Neural cell (in vitro differentiated cells): ENCODE measurements around the gene MTHFD1L. TPM values are rescaled to one million over a fixed set of nuclear protein-coding genes. Genes with fewer than 3 reads are reported as not detected.

ENCODE experiments used
- H2AFZ ChIP-seq: fragments of 200-600, 300-800 bp; sonication (generic), shearing (Covaris generic); 2 replicates; pipeline ENCODE4 v1.6.0; 2014; ENCODE audit warnings: low read depth, mild to moderate bottlenecking, antibody characterized with exemption, low read length, moderate library complexity
- H3F3A ChIP-seq: fragments of 200-600 bp; shearing (Covaris generic); 2 replicates; pipeline ENCODE4 v1.6.1; 2016; ENCODE audit warnings: mild to moderate bottlenecking, moderate library complexity, mixed read lengths, antibody characterized with exemption, low read length; ENCODE audit not compliant: insufficient read depth, poor library complexity, severe bottlenecking
- H3K27ac ChIP-seq: fragments of 200-600, 300-800 bp; sonication (generic), shearing (Covaris generic); 2 replicates; pipeline ENCODE4 v1.5.1; 2014; ENCODE audit warnings: mild to moderate bottlenecking, low read length, moderate library complexity
- H3K27me3 ChIP-seq: fragments of 300-800, 200-600 bp; sonication (generic), shearing (Covaris generic); 2 replicates; pipeline ENCODE4 v1.6.0; 2014; ENCODE audit warnings: mild to moderate bottlenecking, low read depth, low read length, moderate library complexity; ENCODE audit not compliant: insufficient read depth
- H3K36me3 ChIP-seq: fragments of 300-800, 200-600 bp; sonication (generic), shearing (Covaris generic); 2 replicates; pipeline ENCODE4 v1.5.1; 2014; ENCODE audit warnings: mild to moderate bottlenecking, antibody characterized with exemption, low read length, moderate library complexity; ENCODE audit not compliant: insufficient read depth
- H3K4me2 ChIP-seq: fragments of 300-800, 200-600 bp; sonication (generic), shearing (Covaris generic); 2 replicates; pipeline ENCODE4 v1.6.0; 2014; ENCODE audit warnings: mild to moderate bottlenecking, low read length
- H3K4me3 ChIP-seq: fragments of 300-800, 200-600 bp; sonication (generic), shearing (Covaris generic); 2 replicates; pipeline ENCODE4 v1.5.1; 2014; ENCODE audit warnings: mild to moderate bottlenecking, low read length, moderate library complexity
- H3K79me2 ChIP-seq: fragments of 200-600 bp; shearing (Covaris generic); replicated peaks from 2 replicates; pipeline ENCODE4 v1.6.0; 2014; ENCODE audit warnings: mild to moderate bottlenecking, low read length, moderate library complexity; ENCODE audit not compliant: insufficient read depth
- H3K9ac ChIP-seq: fragments of 300-800, 200-600 bp; sonication (generic), shearing (Covaris generic); 2 replicates; pipeline ENCODE4 v1.6.1; 2016; ENCODE audit warnings: mild to moderate bottlenecking, low read length, mixed read lengths
- H3K9me2 ChIP-seq: fragments of 200-600 bp; shearing (Covaris generic); 2 replicates; pipeline ENCODE4 v1.6.1; 2016; ENCODE audit warnings: mild to moderate bottlenecking, low read length, mixed read lengths; ENCODE audit not compliant: insufficient read depth
- H3K9me3 ChIP-seq: fragments of 200-600, 300-800 bp; sonication (generic), shearing (Covaris generic); 2 replicates; pipeline ENCODE4 v1.6.1; 2016; ENCODE audit warnings: mild to moderate bottlenecking, mixed run types, low read length, moderate library complexity, mixed read lengths
- H4K20me1 ChIP-seq: fragments of 200-600 bp; shearing (Covaris generic); 2 replicates; pipeline ENCODE4 v1.6.1; 2016; ENCODE audit warnings: mild to moderate bottlenecking, mixed run types; ENCODE audit not compliant: insufficient read depth
- CTCF ChIP-seq: fragments of 450-650 bp; IDR thresholded peaks from 2 replicates; pipeline ENCODE4 v1.5.1; 2014; ENCODE audit warnings: antibody characterized with exemption, mild to moderate bottlenecking, moderate library complexity; ENCODE audit not compliant: poor library complexity, severe bottlenecking
- EP300 ChIP-seq: fragments of 450-650 bp; conservative IDR thresholded peaks from 2 replicates; pipeline ENCODE4 v1.6.1; 2014; ENCODE audit warnings: antibody characterized with exemption, mild to moderate bottlenecking, moderate library complexity; ENCODE audit not compliant: poor library complexity, severe bottlenecking
- EZH2 ChIP-seq: fragments of 200-600, 300-800 bp; shearing (Covaris generic), sonication (generic); IDR thresholded peaks from 2 replicates; pipeline ENCODE4 v1.6.1; 2014; ENCODE audit warnings: antibody characterized with exemption, low read length, borderline replicate concordance, mild to moderate bottlenecking; ENCODE audit not compliant: insufficient read depth, poor library complexity, severe bottlenecking
- MXI1 ChIP-seq: fragments of 450-650 bp; conservative IDR thresholded peaks from 2 replicates; pipeline ENCODE4 v1.6.1; 2014; ENCODE audit warnings: antibody characterized with exemption, mild to moderate bottlenecking; ENCODE audit not compliant: poor library complexity, severe bottlenecking
- POLR2AphosphoS5 ChIP-seq: IDR thresholded peaks from 2 replicates; pipeline ENCODE4 v1.6.1; 2012
- RAD21 ChIP-seq: fragments of 450-650 bp; conservative IDR thresholded peaks from 2 replicates; pipeline ENCODE4 v1.6.1; 2014; ENCODE audit warnings: antibody characterized with exemption, mild to moderate bottlenecking, moderate library complexity
- SMC3 ChIP-seq: fragments of 450-650 bp; conservative IDR thresholded peaks from 2 replicates; pipeline ENCODE4 v1.6.1; 2014; ENCODE audit warnings: antibody characterized with exemption, mild to moderate bottlenecking, moderate library complexity; ENCODE audit not compliant: poor library complexity
- TAF1 ChIP-seq: IDR thresholded peaks from 2 replicates; pipeline ENCODE4 v1.6.1; 2012; ENCODE audit warnings: low read depth
- polyA plus RNA-seq: library from polyadenylated mRNA; depleted of rRNA; stranded (reverse); fragments of >200 nt; gene quantifications from 2 replicates; pipeline ENCODE4 v1.2.3, GENCODE V29; 2014
- TF ChIP-seq, protein P1 (sequence below): IDR thresholded peaks from 2 replicates; pipeline ENCODE4 v1.6.1; 2012; ENCODE audit warnings: borderline replicate concordance

The MTHFD1L gene
- polyA plus RNA-seq, 1 donor from 2014 or later = 6.3 TPM

DNA sequence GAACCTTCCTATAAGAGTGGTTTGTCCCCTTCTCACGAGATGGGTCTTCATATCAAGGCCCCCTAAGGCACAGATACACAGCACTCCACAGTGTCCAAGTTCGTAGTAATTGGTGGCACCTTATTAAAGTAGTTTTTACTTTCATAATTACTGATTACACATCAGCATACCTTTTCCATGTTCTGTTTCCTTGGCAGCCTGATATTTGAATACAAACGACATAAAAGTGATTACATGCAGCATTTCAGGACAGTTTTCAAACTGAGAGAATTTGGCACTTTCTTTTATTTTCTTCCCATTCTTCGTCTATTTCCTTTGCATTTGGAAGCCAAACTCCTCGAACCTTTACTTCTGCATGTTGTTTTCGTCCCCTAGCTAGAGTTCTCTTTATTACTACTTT lies 139.7 kb downstream of the MTHFD1L start:
- Histone ChIP-seq H3K27me3 (no peaks in the 10 kb centered on the region), H4K20me1 (no peaks in the 10 kb centered on the region), H3K36me3 (no peaks in the 10 kb centered on the region), H3K9ac (no peak overlapping the region), H3K9me3 (no peaks in the 10 kb centered on the region), H3K9me2 (no peaks in the 10 kb centered on the region), H3K4me3 (no peak overlapping the region), H3K27ac (no peak overlapping the region), H3F3A (no peaks in the 10 kb centered on the region), H3K79me2 (no peaks in the 10 kb centered on the region), H3K4me2 (no peak overlapping the region), H2AFZ (no peak overlapping the region)
- no peak for TF ChIP-seq EZH2
- no peak for TF ChIP-seq MXI1
- no peak for TF ChIP-seq RAD21
- TF ChIP-seq EP300 = no peak
- no peak for TF ChIP-seq TAF1
- no peak for TF ChIP-seq CTCF
- no peak for TF ChIP-seq SMC3
- TF ChIP-seq, protein P1, sequence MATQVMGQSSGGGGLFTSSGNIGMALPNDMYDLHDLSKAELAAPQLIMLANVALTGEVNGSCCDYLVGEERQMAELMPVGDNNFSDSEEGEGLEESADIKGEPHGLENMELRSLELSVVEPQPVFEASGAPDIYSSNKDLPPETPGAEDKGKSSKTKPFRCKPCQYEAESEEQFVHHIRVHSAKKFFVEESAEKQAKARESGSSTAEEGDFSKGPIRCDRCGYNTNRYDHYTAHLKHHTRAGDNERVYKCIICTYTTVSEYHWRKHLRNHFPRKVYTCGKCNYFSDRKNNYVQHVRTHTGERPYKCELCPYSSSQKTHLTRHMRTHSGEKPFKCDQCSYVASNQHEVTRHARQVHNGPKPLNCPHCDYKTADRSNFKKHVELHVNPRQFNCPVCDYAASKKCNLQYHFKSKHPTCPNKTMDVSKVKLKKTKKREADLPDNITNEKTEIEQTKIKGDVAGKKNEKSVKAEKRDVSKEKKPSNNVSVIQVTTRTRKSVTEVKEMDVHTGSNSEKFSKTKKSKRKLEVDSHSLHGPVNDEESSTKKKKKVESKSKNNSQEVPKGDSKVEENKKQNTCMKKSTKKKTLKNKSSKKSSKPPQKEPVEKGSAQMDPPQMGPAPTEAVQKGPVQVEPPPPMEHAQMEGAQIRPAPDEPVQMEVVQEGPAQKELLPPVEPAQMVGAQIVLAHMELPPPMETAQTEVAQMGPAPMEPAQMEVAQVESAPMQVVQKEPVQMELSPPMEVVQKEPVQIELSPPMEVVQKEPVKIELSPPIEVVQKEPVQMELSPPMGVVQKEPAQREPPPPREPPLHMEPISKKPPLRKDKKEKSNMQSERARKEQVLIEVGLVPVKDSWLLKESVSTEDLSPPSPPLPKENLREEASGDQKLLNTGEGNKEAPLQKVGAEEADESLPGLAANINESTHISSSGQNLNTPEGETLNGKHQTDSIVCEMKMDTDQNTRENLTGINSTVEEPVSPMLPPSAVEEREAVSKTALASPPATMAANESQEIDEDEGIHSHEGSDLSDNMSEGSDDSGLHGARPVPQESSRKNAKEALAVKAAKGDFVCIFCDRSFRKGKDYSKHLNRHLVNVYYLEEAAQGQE = no peak
- no peak for TF ChIP-seq POLR2AphosphoS5

DNA sequence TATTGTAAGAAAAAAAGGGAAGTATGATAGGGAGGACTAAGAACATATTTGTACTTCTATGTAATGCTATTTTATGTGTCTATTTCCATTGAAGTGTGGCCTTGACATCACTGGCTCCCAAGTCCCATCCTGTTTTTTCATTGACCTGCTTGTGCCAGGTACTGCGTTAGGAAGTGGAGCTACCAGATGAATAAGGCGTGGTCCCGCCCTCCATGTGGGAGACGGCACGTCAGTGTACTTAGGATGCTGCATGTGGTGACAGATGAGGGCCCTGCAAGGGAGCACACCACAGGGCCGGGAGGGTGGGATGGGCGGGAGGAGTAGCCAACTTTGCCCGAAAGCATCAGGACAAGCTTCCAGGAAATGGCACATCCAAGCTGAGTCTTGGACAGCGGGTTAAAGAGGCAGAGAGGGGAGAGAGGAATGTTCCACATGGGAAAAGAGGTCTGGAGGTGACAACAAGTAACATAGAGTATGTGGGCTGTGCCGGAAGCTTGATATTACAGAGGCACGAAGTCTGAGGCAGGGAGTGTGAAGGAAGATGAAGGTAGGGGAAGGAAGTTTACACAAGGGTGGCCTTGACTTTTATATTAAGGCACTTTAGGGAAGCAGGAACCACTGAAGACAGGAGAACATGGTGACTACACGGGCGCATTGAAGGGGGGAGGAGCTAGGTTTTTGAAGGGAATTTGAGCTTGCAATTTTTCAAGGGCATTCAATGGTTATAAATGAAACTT lies 140.6 kb downstream of the MTHFD1L start:
- no peaks in the 10 kb centered on the region for H4K20me1 ChIP-seq
- H3K4me2 ChIP-seq = no peak overlapping the region
- no peak overlapping the region for H3K4me3 ChIP-seq
- H3K79me2 ChIP-seq = no peaks in the 10 kb centered on the region
- no peaks in the 10 kb centered on the region for H3K9me2 ChIP-seq
- no peaks in the 10 kb centered on the region for H3K27me3 ChIP-seq
- no peak overlapping the region for H3K27ac ChIP-seq
- TF ChIP-seq, protein P1 = no peak
- TF ChIP-seq EP300 (no peak), RAD21 (no peak), MXI1 (no peak), CTCF (no peak), POLR2AphosphoS5 (no peak), SMC3 (no peak)
- H3K36me3 ChIP-seq = no peaks in the 10 kb centered on the region
- H3K9ac ChIP-seq = no peak overlapping the region
- no peak overlapping the region for H2AFZ ChIP-seq
- H3K9me3 ChIP-seq = no peaks in the 10 kb centered on the region
- no peaks in the 10 kb centered on the region for H3F3A ChIP-seq
